HepG2 (cell line): Measurements from ENCODE around the gene FER1L5. TPM values are rescaled to one million over a fixed set of nuclear protein-coding genes. Genes with fewer than 3 reads are reported as not detected.

Experiments
- HNF4A ChIP-seq: sonication (generic); formaldehyde crosslinking; IDR thresholded peaks from 2 replicates; pipeline ENCODE4 v1.4.0; 2020; ENCODE audit warnings: missing genetic modification reagents
- ISL2 ChIP-seq: sonication (generic); formaldehyde crosslinking; IDR thresholded peaks from 2 replicates; pipeline ENCODE4 v1.5.0; 2020; ENCODE audit warnings: missing genetic modification reagents
- JUNB ChIP-seq: sonication (generic); formaldehyde crosslinking; IDR thresholded peaks from 2 replicates; pipeline ENCODE4 v1.8.0; 2022; ENCODE audit warnings: missing genetic modification reagents, mild to moderate bottlenecking, borderline replicate concordance
- MEIS1 ChIP-seq: sonication (generic); formaldehyde crosslinking; IDR thresholded peaks from 2 replicates; pipeline ENCODE4 v1.9.0; 2021; ENCODE audit warnings: mild to moderate bottlenecking, missing genetic modification reagents, moderate library complexity, borderline replicate concordance
- REL ChIP-seq: sonication (generic); formaldehyde crosslinking; conservative IDR thresholded peaks from 2 replicates; pipeline ENCODE4 v1.8.0; 2022; ENCODE audit warnings: mild to moderate bottlenecking, missing genetic modification reagents, moderate library complexity
- TCF12 ChIP-seq, 2 experiments: fragments of 450-650 bp in 1 of 2; sonication (generic) in 1 of 2; formaldehyde crosslinking in 1 of 2; IDR thresholded peaks; 2 replicates each; pipeline versions ENCODE4 v1.6.1 to v1.8.0; 2017 to 2022; ENCODE audit warnings: antibody characterized with exemption in 1 of 2, mild to moderate bottlenecking in 1 of 2, missing genetic modification reagents in 1 of 2, moderate library complexity in 1 of 2
- TEAD3 ChIP-seq: optimal IDR thresholded peaks from 2 replicates; pipeline ENCODE3; 2016; ENCODE audit warnings: borderline replicate concordance
- U2AF2 ChIP-seq: fragments of 200-400 bp; formaldehyde crosslinking; IDR thresholded peaks from 2 replicates; pipeline ENCODE4 v1.6.1; 2017; ENCODE audit warnings: low read depth, mild to moderate bottlenecking, low read length
- ZNF33B ChIP-seq: sonication (generic); formaldehyde crosslinking; IDR thresholded peaks from 2 replicates; pipeline ENCODE4 v1.5.1; 2020; ENCODE audit warnings: mild to moderate bottlenecking, missing genetic modification reagents
- ZNF383 ChIP-seq: sonication (generic); formaldehyde crosslinking; IDR thresholded peaks from 2 replicates; pipeline ENCODE4 v1.4.0; 2020; ENCODE audit warnings: missing genetic modification reagents, mild to moderate bottlenecking, borderline replicate concordance
- polyA plus RNA-seq, 8 experiments: library from polyadenylated mRNA; depleted of rRNA in 3 of 8; stranded (reverse) in 7 of 8; unstranded in 1 of 8; fragments of >200 nt; fragmentation: Illumina TruSeq in 4 of 8; extraction: Trizol in 4 of 8; gene quantifications; 2 replicates each; pipeline versions ENCODE4 v1.2.1 to v1.2.3, GENCODE V29; 2011 to 2016; ENCODE audit warnings: low read depth in 4 of 8, missing spikeins in 1 of 8, mixed read lengths in 1 of 8; ENCODE audit not compliant: insufficient read depth in 1 of 8
- total RNA-seq, 5 experiments: library from RNA; depleted of rRNA; stranded (reverse); fragments of >200 nt; fragmentation: Illumina TruSeq; extraction: Trizol; gene quantifications; 2 replicates each; pipeline ENCODE4 v1.2.3, GENCODE V29; 2016; ENCODE audit warnings: low read depth in 1 of 5
- TF ChIP-seq, protein P1 (sequence below): sonication (generic); formaldehyde crosslinking; IDR thresholded peaks from 2 replicates; pipeline ENCODE4 v1.4.0; 2020; ENCODE audit warnings: missing genetic modification reagents
- TF ChIP-seq, protein P2 (sequence below): sonication (generic); formaldehyde crosslinking; IDR thresholded peaks from 2 replicates; pipeline ENCODE4 v1.9.0; 2021; ENCODE audit warnings: mild to moderate bottlenecking, missing genetic modification reagents

Gene FER1L5
- total and polyA plus RNA-seq, 2 of the 13 experiments (the other 11 are each of a cell fraction or from before 2014, with no cell fraction given) = 0.02 to 0.08 TPM

- TF ChIP-seq, protein P1, sequence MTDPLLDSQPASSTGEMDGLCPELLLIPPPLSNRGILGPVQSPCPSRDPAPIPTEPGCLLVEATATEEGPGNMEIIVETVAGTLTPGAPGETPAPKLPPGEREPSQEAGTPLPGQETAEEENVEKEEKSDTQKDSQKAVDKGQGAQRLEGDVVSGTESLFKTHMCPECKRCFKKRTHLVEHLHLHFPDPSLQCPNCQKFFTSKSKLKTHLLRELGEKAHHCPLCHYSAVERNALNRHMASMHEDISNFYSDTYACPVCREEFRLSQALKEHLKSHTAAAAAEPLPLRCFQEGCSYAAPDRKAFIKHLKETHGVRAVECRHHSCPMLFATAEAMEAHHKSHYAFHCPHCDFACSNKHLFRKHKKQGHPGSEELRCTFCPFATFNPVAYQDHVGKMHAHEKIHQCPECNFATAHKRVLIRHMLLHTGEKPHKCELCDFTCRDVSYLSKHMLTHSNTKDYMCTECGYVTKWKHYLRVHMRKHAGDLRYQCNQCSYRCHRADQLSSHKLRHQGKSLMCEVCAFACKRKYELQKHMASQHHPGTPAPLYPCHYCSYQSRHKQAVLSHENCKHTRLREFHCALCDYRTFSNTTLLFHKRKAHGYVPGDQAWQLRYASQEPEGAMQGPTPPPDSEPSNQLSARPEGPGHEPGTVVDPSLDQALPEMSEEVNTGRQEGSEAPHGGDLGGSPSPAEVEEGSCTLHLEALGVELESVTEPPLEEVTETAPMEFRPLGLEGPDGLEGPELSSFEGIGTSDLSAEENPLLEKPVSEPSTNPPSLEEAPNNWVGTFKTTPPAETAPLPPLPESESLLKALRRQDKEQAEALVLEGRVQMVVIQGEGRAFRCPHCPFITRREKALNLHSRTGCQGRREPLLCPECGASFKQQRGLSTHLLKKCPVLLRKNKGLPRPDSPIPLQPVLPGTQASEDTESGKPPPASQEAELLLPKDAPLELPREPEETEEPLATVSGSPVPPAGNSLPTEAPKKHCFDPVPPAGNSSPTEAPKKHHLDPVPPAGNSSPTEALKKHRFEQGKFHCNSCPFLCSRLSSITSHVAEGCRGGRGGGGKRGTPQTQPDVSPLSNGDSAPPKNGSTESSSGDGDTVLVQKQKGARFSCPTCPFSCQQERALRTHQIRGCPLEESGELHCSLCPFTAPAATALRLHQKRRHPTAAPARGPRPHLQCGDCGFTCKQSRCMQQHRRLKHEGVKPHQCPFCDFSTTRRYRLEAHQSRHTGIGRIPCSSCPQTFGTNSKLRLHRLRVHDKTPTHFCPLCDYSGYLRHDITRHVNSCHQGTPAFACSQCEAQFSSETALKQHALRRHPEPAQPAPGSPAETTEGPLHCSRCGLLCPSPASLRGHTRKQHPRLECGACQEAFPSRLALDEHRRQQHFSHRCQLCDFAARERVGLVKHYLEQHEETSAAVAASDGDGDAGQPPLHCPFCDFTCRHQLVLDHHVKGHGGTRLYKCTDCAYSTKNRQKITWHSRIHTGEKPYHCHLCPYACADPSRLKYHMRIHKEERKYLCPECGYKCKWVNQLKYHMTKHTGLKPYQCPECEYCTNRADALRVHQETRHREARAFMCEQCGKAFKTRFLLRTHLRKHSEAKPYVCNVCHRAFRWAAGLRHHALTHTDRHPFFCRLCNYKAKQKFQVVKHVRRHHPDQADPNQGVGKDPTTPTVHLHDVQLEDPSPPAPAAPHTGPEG (CRISPR knock-in tag) = peak; percentile 61; the same call in 1 of the 2 replicates
- TF ChIP-seq REL (CRISPR knock-in tag) = no peak
- 0 out of 2 replicates have a peak, but pooled peaks have one; percentile 35 for TF ChIP-seq ZNF33B (CRISPR knock-in tag)
- peak; percentile 30 for TF ChIP-seq TEAD3
- no peak for TF ChIP-seq JUNB (CRISPR knock-in tag)
- no peak for TF ChIP-seq TCF12 (IDR thresholded peaks at IDR 0.05)
- no peak for TF ChIP-seq TCF12 (CRISPR knock-in tag; IDR thresholded peaks at IDR 0.05)
- TF ChIP-seq, protein P2, sequence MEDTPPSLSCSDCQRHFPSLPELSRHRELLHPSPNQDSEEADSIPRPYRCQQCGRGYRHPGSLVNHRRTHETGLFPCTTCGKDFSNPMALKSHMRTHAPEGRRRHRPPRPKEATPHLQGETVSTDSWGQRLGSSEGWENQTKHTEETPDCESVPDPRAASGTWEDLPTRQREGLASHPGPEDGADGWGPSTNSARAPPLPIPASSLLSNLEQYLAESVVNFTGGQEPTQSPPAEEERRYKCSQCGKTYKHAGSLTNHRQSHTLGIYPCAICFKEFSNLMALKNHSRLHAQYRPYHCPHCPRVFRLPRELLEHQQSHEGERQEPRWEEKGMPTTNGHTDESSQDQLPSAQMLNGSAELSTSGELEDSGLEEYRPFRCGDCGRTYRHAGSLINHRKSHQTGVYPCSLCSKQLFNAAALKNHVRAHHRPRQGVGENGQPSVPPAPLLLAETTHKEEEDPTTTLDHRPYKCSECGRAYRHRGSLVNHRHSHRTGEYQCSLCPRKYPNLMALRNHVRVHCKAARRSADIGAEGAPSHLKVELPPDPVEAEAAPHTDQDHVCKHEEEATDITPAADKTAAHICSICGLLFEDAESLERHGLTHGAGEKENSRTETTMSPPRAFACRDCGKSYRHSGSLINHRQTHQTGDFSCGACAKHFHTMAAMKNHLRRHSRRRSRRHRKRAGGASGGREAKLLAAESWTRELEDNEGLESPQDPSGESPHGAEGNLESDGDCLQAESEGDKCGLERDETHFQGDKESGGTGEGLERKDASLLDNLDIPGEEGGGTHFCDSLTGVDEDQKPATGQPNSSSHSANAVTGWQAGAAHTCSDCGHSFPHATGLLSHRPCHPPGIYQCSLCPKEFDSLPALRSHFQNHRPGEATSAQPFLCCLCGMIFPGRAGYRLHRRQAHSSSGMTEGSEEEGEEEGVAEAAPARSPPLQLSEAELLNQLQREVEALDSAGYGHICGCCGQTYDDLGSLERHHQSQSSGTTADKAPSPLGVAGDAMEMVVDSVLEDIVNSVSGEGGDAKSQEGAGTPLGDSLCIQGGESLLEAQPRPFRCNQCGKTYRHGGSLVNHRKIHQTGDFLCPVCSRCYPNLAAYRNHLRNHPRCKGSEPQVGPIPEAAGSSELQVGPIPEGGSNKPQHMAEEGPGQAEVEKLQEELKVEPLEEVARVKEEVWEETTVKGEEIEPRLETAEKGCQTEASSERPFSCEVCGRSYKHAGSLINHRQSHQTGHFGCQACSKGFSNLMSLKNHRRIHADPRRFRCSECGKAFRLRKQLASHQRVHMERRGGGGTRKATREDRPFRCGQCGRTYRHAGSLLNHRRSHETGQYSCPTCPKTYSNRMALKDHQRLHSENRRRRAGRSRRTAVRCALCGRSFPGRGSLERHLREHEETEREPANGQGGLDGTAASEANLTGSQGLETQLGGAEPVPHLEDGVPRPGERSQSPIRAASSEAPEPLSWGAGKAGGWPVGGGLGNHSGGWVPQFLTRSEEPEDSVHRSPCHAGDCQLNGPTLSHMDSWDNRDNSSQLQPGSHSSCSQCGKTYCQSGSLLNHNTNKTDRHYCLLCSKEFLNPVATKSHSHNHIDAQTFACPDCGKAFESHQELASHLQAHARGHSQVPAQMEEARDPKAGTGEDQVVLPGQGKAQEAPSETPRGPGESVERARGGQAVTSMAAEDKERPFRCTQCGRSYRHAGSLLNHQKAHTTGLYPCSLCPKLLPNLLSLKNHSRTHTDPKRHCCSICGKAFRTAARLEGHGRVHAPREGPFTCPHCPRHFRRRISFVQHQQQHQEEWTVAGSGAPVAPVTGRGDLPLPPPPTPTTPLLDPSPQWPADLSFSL (CRISPR knock-in tag) = no peak
- TF ChIP-seq ZNF383 (CRISPR knock-in tag) = no peak
- TF ChIP-seq HNF4A (CRISPR knock-in tag) = no peak; the same call in 1 of the 2 replicates
- peak; percentile 94 for TF ChIP-seq U2AF2
- peak; percentile 29; the same call in 1 of the 2 replicates for TF ChIP-seq ISL2 (CRISPR knock-in tag)
- peak; percentile 53; the same call in 1 of the 2 replicates for TF ChIP-seq MEIS1 (CRISPR knock-in tag)
Measured at GRCh38 chr2:96739633-96740428, 97.3 kb downstream of the FER1L5 start, which contains the start of gene LMAN2L (continued).
